ENCODE data around the gene VAT1. TPM values are rescaled to one million over a fixed set of nuclear protein-coding genes. Genes with fewer than 3 reads are reported as not detected.

The VAT1 gene
- total and polyA plus RNA-seq, 2 of the 13 experiments (the other 11 are each of a cell fraction or from before 2014, with no cell fraction given) = 143 to 205 TPM

DNA sequence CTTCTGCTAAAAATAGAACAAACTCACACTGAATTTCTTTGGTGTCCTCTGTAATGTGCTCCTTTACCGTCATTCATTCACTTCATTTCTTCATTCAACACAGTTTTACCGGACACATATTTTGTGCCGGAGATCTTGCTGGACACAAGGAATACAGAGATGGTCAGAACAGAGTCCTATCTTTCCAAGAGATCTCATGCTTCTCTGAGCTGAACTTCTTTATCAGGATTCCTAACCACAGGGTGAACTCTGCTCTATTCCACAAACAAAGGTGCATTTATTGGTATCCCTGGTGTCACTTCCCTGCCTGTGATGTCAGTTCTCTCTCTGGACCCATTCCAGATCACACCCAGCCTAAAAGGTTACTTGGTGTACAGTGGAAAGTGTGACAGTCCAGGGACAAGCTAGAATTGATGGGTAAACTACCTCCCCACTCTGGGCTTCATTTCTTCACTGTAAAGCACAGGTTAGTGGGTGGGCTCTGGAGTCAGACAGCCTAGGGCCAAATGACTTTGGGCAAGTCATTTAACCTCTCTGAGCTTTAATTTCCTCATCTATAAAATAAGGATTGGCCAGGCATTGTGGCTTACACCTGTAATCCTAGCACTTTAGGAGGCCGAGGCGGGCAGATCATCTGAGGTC is 11.4 kb downstream of the VAT1 start (continued):
- TF ChIP-seq CREB3 (CRISPR knock-in tag; IDR thresholded peaks at IDR 0.05) = no peak
- TF ChIP-seq HNF4A (CRISPR knock-in tag; IDR thresholded peaks at IDR 0.05) = peak; percentile 93
- TF ChIP-seq, protein P1, sequence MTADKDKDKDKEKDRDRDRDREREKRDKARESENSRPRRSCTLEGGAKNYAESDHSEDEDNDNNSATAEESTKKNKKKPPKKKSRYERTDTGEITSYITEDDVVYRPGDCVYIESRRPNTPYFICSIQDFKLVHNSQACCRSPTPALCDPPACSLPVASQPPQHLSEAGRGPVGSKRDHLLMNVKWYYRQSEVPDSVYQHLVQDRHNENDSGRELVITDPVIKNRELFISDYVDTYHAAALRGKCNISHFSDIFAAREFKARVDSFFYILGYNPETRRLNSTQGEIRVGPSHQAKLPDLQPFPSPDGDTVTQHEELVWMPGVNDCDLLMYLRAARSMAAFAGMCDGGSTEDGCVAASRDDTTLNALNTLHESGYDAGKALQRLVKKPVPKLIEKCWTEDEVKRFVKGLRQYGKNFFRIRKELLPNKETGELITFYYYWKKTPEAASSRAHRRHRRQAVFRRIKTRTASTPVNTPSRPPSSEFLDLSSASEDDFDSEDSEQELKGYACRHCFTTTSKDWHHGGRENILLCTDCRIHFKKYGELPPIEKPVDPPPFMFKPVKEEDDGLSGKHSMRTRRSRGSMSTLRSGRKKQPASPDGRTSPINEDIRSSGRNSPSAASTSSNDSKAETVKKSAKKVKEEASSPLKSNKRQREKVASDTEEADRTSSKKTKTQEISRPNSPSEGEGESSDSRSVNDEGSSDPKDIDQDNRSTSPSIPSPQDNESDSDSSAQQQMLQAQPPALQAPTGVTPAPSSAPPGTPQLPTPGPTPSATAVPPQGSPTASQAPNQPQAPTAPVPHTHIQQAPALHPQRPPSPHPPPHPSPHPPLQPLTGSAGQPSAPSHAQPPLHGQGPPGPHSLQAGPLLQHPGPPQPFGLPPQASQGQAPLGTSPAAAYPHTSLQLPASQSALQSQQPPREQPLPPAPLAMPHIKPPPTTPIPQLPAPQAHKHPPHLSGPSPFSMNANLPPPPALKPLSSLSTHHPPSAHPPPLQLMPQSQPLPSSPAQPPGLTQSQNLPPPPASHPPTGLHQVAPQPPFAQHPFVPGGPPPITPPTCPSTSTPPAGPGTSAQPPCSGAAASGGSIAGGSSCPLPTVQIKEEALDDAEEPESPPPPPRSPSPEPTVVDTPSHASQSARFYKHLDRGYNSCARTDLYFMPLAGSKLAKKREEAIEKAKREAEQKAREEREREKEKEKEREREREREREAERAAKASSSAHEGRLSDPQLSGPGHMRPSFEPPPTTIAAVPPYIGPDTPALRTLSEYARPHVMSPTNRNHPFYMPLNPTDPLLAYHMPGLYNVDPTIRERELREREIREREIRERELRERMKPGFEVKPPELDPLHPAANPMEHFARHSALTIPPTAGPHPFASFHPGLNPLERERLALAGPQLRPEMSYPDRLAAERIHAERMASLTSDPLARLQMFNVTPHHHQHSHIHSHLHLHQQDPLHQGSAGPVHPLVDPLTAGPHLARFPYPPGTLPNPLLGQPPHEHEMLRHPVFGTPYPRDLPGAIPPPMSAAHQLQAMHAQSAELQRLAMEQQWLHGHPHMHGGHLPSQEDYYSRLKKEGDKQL (CRISPR knock-in tag; IDR thresholded peaks at IDR 0.05; ENCODE audit: low read depth) = peak; percentile 80; the same call in 1 of the 2 replicates
- TF ChIP-seq SAP130 (CRISPR knock-in tag; IDR thresholded peaks at IDR 0.05; ENCODE audit: low read depth) = peak; percentile 97
- TF ChIP-seq SMAD3 (CRISPR knock-in tag; IDR thresholded peaks at IDR 0.05) = peak; percentile 85
- no peak for TF ChIP-seq ZNF660 (CRISPR knock-in tag; IDR thresholded peaks at IDR 0.05; ENCODE audit: borderline replicate concordance, low read depth)
- TF ChIP-seq ATF5 (CRISPR knock-in tag; IDR thresholded peaks at IDR 0.05; ENCODE audit: low read depth) = no peak
- no peak for TF ChIP-seq FOSL1 (CRISPR knock-in tag; IDR thresholded peaks at IDR 0.05; ENCODE audit: borderline replicate concordance)
- TF ChIP-seq ZNF251 (CRISPR knock-in tag; IDR thresholded peaks at IDR 0.05) = no peak
- TF ChIP-seq NONO (IDR thresholded peaks at IDR 0.05) = no peak
- TF ChIP-seq NONO (CRISPR knock-in tag; conservative IDR thresholded peaks at IDR 0.05) = peak; percentile 78; the same call in 1 of the 2 replicates
- no peak for TF ChIP-seq ZNF558 (CRISPR knock-in tag; IDR thresholded peaks at IDR 0.05; ENCODE audit: borderline replicate concordance)
- TF ChIP-seq ATF7 (IDR thresholded peaks at IDR 0.05) = peak; percentile 72
- no peak for TF ChIP-seq ATF7 (CRISPR knock-in tag; IDR thresholded peaks at IDR 0.05)
- TF ChIP-seq ZFYVE20 (CRISPR knock-in tag; IDR thresholded peaks at IDR 0.05; ENCODE audit: borderline replicate concordance, low read depth) = no peak
- no peak for TF ChIP-seq ZNF335 (CRISPR knock-in tag; IDR thresholded peaks at IDR 0.05)
- TF ChIP-seq HOXA3 (CRISPR knock-in tag; IDR thresholded peaks at IDR 0.05) = peak; percentile 91
- TF ChIP-seq PAXIP1 (CRISPR knock-in tag; conservative IDR thresholded peaks at IDR 0.05) = peak; percentile 95
- no peak for TF ChIP-seq MTF2 (CRISPR knock-in tag; IDR thresholded peaks at IDR 0.05; ENCODE audit: borderline replicate concordance)
